SK-N-SH treated with all-trans-retinoic acid at 6 μM for 48 hours (cell line): Measurements from ENCODE around the gene MUC5AC.

ENCODE experiments used
- ATAC-seq: fragments of 200-7000 bp; cut with Tn5 transposase; 3 replicates; pipeline ENCODE4 v1.9.1; 2020; ENCODE audit warnings: mild to moderate bottlenecking, moderate library complexity
- ARNTL ChIP-seq: fragments of 450-650 bp; formaldehyde crosslinking; IDR thresholded peaks from 2 replicates; pipeline ENCODE4 v1.5.0; 2020; ENCODE audit warnings: low read depth, mild to moderate bottlenecking, moderate library complexity, borderline replicate concordance
- BACH2 ChIP-seq: fragments of 250-450 bp; sonication (Bioruptor Pico); IDR thresholded peaks from 2 replicates; pipeline ENCODE4 v1.9.0; 2021; ENCODE audit warnings: mild to moderate bottlenecking, borderline replicate concordance
- CREB5 ChIP-seq: fragments of 250-450 bp; sonication (Bioruptor Pico); IDR thresholded peaks from 2 replicates; pipeline ENCODE4 v1.5.1; 2020; ENCODE audit warnings: low read depth, mild to moderate bottlenecking, moderate library complexity
- CSDC2 ChIP-seq: fragments of 250-450 bp; sonication (Bioruptor Pico); IDR thresholded peaks from 2 replicates; pipeline ENCODE4 v1.5.0; 2020; ENCODE audit warnings: mild to moderate bottlenecking, moderate library complexity
- CSRNP3 ChIP-seq: fragments of 250-450 bp; sonication (Bioruptor Pico); IDR thresholded peaks from 2 replicates; pipeline ENCODE4 v1.5.1; 2021; ENCODE audit warnings: mild to moderate bottlenecking, moderate library complexity
- ESRRG ChIP-seq: fragments of 250-450 bp; sonication (Bioruptor Pico); IDR thresholded peaks from 2 replicates; pipeline ENCODE4 v1.6.1; 2021; ENCODE audit warnings: mild to moderate bottlenecking
- GLIS3 ChIP-seq: fragments of 250-450 bp; sonication (Bioruptor Pico); IDR thresholded peaks from 2 replicates; pipeline ENCODE4 v1.5.0; 2020; ENCODE audit warnings: mild to moderate bottlenecking, moderate library complexity
- ISL1 ChIP-seq: fragments of 250-450 bp; sonication (Bioruptor Pico); IDR thresholded peaks from 2 replicates; pipeline ENCODE4 v2.1.2; 2022; ENCODE audit warnings: mild to moderate bottlenecking, moderate library complexity
- OSR1 ChIP-seq: fragments of 250-450 bp; sonication (Bioruptor Pico); IDR thresholded peaks from 2 replicates; pipeline ENCODE4 v1.8.0; 2022; ENCODE audit warnings: moderate library complexity, mild to moderate bottlenecking, inconsistent platforms
- PATZ1 ChIP-seq: fragments of 250-450 bp; sonication (Bioruptor Pico); IDR thresholded peaks from 2 replicates; pipeline ENCODE4 v1.8.0; 2020; ENCODE audit warnings: mild to moderate bottlenecking, moderate library complexity, borderline replicate concordance
- PPARA ChIP-seq: fragments of 250-450 bp; sonication (Bioruptor Pico); IDR thresholded peaks from 2 replicates; pipeline ENCODE4 v1.5.0; 2020; ENCODE audit warnings: mild to moderate bottlenecking, borderline replicate concordance
- RARB ChIP-seq: fragments of 250-450 bp; sonication (Bioruptor Pico); IDR thresholded peaks from 2 replicates; pipeline ENCODE4 v1.8.0; 2021; ENCODE audit warnings: mild to moderate bottlenecking, moderate library complexity
- TCF4 ChIP-seq: fragments of 250-450 bp; sonication (Bioruptor Pico); IDR thresholded peaks from 2 replicates; pipeline ENCODE4 v1.8.0; 2021; ENCODE audit warnings: mild to moderate bottlenecking, moderate library complexity, borderline replicate concordance
- TSHZ2 ChIP-seq: fragments of 250-450 bp; sonication (Bioruptor Pico); IDR thresholded peaks from 2 replicates; pipeline ENCODE4 v1.5.0; 2020; ENCODE audit warnings: mild to moderate bottlenecking, moderate library complexity
- ZC3H10 ChIP-seq: fragments of 250-450 bp; sonication (Bioruptor Pico); IDR thresholded peaks from 2 replicates; pipeline ENCODE4 v1.5.1; 2021; ENCODE audit warnings: mild to moderate bottlenecking, moderate library complexity
- ZFP30 ChIP-seq: fragments of 450-650 bp; formaldehyde crosslinking; IDR thresholded peaks from 2 replicates; pipeline ENCODE4 v1.5.0; 2022; ENCODE audit warnings: mild to moderate bottlenecking, moderate library complexity
- ZNF70 ChIP-seq: fragments of 450-650 bp; formaldehyde crosslinking; IDR thresholded peaks from 2 replicates; pipeline ENCODE4 v1.5.0; 2020; ENCODE audit warnings: mild to moderate bottlenecking, moderate library complexity
- ZNF8 ChIP-seq: fragments of 450-650 bp; formaldehyde crosslinking; IDR thresholded peaks from 2 replicates; pipeline ENCODE4 v1.5.0; 2020; ENCODE audit warnings: mild to moderate bottlenecking, moderate library complexity

The MUC5AC gene

GRCh38 chr11:1198561-1199240, 40.9 kb downstream of the MUC5AC start:
- TF ChIP-seq BACH2 (CRISPR knock-in tag) (no peak), TCF4 (CRISPR knock-in tag) (no peak), CREB5 (no peak), ESRRG (CRISPR knock-in tag) (no peak), ZFP30 (CRISPR knock-in tag) (no peak), PATZ1 (CRISPR knock-in tag) (no peak), ISL1 (no peak), ZNF70 (CRISPR knock-in tag) (no peak), GLIS3 (no peak), CSDC2 (CRISPR knock-in tag) (no peak), TSHZ2 (CRISPR knock-in tag) (no peak), ZNF8 (CRISPR knock-in tag) (no peak), PPARA (CRISPR knock-in tag) (no peak), RARB (CRISPR knock-in tag) (no peak)
- no peak for ATAC-seq

GRCh38 chr11:1199241-1199750, 41.5 kb downstream of the MUC5AC start:
- ATAC-seq, result no peak
- TF ChIP-seq PATZ1 (CRISPR knock-in tag) (no peak), CSDC2 (CRISPR knock-in tag) (no peak), ZC3H10 (CRISPR knock-in tag) (no peak), TCF4 (CRISPR knock-in tag) (no peak), ZNF8 (CRISPR knock-in tag) (no peak), CREB5 (no peak), ZNF70 (CRISPR knock-in tag) (no peak), TSHZ2 (CRISPR knock-in tag) (no peak), ZFP30 (CRISPR knock-in tag) (no peak), OSR1 (no peak), ARNTL (no peak), GLIS3 (no peak), ESRRG (CRISPR knock-in tag) (no peak), CSRNP3 (no peak), BACH2 (CRISPR knock-in tag) (no peak)
- TF ChIP-seq, all 23 proteins: peak for 0
